GM20431 (cell line): ENCODE data around the gene KRT36.

Experiments
- in situ Hi-C: fragments of 300-500 bp; cut with MseI, MboI; formaldehyde crosslinking; loops from one replicate; pipeline ENCODE4 v1.15.0; 2020; ENCODE audit warnings: low sequenced_read_pairs; ENCODE audit not compliant: unreplicated experiment

KRT36 gene

DNA sequence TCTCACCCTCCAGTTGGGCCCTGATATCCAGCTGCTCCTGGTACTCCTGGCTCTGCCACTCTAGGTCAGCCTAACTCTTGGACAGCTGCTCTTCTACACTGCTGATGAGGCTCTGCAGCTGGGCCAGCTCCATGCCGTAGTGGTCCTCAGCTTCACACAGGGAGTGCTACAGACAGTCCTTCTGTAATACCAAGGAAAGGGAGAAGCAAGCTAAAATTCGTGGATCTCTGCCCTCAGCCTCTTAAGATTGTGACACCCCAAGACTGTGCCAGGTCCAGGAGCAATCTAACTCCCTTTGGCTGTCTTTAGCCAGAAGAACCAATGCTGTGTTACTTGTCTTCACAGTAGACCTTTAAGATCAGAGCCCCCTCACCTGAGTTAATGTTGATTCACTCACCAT is 41.2 kb downstream of the KRT36 start:
- in situ Hi-C loops, result no loop called here

DNA sequence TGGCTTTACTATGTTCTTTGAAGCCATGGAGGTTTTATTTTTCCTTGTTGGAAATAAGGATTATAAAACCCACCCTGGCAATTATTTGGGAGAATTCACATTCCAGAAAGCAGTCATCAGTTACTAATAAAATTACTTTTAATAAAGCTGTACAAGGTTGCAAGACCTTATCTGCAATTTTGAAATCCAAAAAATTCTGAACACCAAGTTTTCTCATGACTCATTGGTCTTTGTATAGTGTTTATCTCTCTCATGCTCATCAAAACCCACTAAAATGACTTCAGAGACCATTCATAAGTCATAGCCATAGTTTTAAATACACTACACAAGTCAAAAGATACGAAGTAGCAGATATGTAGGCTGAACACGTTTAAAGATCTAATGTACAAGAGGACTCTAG is 42.9 kb downstream of the KRT36 start:
- in situ Hi-C loops, result no loop called here

DNA sequence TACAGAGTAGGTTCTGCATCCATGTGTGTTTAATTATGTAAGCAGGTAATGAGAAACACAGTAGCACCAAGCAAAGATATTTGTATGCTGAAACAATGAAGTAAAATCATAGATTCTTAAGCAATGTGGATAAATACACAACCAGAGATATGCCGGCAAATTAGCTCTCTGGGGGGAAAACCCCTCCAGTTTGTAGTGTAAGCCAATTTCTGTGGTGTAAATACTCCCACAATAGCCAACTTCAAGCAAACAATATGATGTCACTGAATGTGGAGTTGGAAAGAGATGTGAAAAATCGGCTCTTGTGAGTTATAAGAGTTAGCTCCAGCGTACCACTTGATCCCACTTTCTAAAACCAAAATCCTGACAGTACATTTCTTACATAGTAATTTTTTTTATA is 45.1 kb downstream of the KRT36 start:
- in situ Hi-C loops, result no loop called here

DNA sequence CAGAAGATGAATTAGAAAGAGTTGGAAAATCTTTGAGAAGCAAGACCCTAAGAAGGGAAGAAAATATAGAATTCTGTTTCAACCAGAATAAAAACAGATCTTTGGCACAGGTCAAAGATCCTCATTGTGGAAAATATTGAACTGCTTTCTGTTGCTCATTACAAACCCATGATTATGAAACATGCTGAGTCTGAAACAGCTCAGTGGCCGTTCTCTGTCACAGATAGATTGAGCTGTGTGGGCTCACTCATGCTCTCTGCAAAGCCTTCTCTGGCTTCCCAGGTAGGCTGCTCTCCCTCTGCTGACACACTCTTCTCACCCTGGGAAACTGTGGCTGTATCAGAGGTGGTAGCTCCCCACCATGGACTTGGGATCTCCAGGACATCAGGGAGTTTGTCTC is 45.5 kb downstream of the KRT36 start:
- in situ Hi-C loops, result no loop called here

DNA sequence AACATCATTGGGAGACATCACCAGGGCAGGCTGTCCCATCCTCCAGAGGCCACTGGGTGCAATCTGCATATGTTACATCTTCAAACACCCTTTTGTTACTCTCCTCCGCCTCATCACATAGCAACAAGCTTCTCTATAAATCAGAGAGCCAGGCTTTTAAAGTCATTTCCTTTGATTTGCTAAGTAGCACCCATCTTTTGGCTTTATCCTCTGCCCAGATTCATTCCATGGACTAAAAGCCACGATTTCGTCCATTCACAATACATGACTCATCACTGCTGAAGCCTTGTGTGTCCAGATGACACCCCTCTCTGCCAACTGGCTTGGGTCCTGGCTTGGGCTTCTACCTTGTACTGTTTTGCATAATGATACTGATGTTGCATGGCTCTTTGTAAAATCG is 47.0 kb downstream of the KRT36 start:
- in situ Hi-C loops, result no loop called here

DNA sequence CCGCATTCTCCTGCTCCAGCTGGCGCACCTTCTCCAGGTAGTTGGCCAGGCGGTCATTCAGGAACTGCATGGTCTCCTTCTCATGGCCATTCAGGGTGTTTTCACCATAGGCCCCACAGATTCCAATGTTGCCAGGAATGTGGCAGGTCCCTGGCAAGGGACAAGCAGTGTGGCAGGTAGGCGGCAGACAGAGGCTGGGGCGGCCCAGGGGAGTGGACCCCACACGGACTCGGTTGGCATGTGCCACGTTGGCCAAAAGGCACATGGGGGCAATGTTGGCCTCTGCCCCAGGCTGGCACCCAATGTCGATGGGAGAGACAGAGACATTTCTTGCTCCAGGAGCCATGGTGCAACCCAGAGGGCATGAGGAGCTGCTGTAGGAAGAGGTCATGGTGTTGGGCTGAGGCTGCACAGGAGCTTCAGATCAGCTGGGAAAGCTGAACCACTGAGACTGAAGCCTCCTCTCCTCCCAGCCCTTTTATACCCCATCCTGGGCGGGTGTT is 49.1 kb downstream of the KRT36 start, which contains the start of gene KRT38:
KRT38 (minus strand) TSS at position 453 of the 503 bp plus-strand sequence; CDS start at position 391, 62 bp downstream.
- in situ Hi-C loops, result no loop called here

DNA sequence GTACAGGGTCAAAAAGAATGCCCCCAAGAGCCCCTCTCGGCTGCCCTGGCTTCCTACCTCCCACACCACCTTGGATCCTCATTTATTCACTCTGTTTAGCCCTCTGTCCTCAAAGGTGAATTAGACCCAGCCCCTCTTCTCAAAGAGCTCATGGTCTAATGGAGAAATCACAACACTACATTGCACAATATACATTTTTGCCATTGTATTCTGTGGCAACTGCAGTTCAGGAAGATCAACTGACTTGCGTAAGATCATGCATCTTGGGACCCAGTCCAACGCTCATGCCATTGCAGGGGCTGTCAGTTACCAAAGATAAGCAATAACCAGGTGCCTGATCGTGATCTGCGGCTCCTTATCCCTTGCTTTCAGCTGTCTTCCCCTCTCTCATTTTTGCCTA is 50.3 kb downstream of the KRT36 start:
- in situ Hi-C loops, result no loop called here

DNA sequence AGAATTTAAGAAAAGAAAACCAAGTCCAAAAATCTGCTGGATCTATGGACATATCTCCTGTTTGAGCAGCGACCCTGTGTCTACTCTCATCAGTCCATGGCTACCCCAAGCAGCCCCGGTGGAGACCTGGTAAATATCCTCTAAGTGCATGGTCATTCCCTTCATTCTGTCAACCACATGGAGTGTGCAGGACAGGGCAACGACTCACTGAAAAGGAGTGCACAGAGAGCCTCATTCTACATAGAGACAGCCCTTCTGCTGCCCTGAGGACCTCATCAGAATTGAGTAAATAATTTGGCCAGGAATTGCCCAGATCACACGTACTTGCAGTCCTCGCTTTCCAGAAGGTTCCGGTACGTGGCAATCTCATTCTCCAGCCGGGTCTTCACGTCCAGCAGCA is 51.9 kb downstream of the KRT36 start:
- in situ Hi-C loops, result no loop called here

DNA sequence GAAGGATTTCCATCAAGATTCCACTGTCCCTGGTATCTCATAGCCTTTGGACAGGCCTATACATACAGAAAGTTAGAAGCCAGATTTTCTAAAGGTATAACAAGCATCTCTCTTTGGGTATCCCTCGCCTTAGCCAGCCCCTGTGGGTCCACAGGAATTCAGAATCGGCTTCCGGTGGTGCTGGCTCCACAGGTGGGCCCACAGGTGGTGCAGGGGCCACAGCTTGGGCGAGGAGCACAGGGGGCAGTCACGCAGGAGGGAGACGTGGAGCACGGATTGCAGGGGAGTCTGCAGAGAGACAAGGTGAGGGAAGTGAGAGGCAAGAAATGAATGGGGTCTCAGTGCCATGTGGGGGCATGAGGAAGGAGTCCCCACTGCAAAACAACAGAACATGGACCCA is 52.5 kb downstream of the KRT36 start:
- in situ Hi-C loops, result no loop called here
